Sigmoid colon (tissue), 7 donors: ENCODE measurements around the gene MRRF. TPM values are rescaled to one million over a fixed set of nuclear protein-coding genes. Genes with fewer than 3 reads are reported as not detected.
"Not testable (repeated sequence)": the region's sequence is repeated elsewhere in the genome, so short reads cannot be mapped to it uniquely, and the experiment has no call there.

Source experiments
- DNase-seq: peaks from one replicate; pipeline ENCODE4 v3.0.0-alpha.2; 2019
- H3K27ac ChIP-seq, 4 donors: fragments of 200-600 bp; sonication (generic); one replicate each; pipeline ENCODE4 v1.5.1; 2016 to 2019; ENCODE audit warnings: mild to moderate bottlenecking in 1 of 4
- H3K27me3 ChIP-seq, 3 donors: fragments of 200-600 bp; sonication (generic); one replicate each; pipeline ENCODE4 v1.5.1; 2019; ENCODE audit warnings: mild to moderate bottlenecking in 1 of 3
- H3K36me3 ChIP-seq, 4 donors: fragments of 200-600 bp; sonication (generic); one replicate each; pipeline ENCODE4 v1.5.1; 2016 to 2019
- H3K4me1 ChIP-seq, 4 donors: fragments of 200-600 bp; sonication (generic); one replicate each; pipeline ENCODE4 v1.5.1; 2017 to 2019
- H3K4me3 ChIP-seq, 4 donors: fragments of 200-600 bp; sonication (generic); one replicate each; pipeline ENCODE4 v1.5.1; 2017 to 2019; ENCODE audit warnings: mild to moderate bottlenecking in 2 of 4, moderate library complexity in 1 of 4
- H3K9me3 ChIP-seq, 4 donors: fragments of 200-600 bp in 3 of 4; sonication (generic) in 3 of 4; one replicate each; pipeline versions ENCODE4 v1.5.1 to v1.6.1; 2013 to 2019
- CTCF ChIP-seq, 4 experiments: fragments of 450-650 bp in 3 of 4; fragments of 200-600 bp in 1 of 4; IDR thresholded peaks; one replicate each; pipeline ENCODE4 v1.5.1; 2016 to 2019; ENCODE audit warnings: antibody characterized with exemption in 4 of 4, mild to moderate bottlenecking in 3 of 4, moderate library complexity in 2 of 4
- EP300 ChIP-seq, 4 donors: sonication (generic); formaldehyde crosslinking; IDR thresholded peaks; one replicate each; pipeline ENCODE4 v1.6.1; 2017; ENCODE audit warnings: antibody characterized with exemption in 4 of 4
- POLR2A ChIP-seq, 2 donors: fragments of 450-650 bp; IDR thresholded peaks; one replicate each; pipeline ENCODE4 v1.6.1; 2016; ENCODE audit warnings: antibody characterized with exemption in 2 of 2, mild to moderate bottlenecking in 2 of 2, moderate library complexity in 2 of 2
- POLR2AphosphoS5 ChIP-seq, 4 donors: sonication (generic); formaldehyde crosslinking; IDR thresholded peaks; one replicate each; pipeline ENCODE4 v1.6.1; 2017; ENCODE audit warnings: antibody characterized with exemption in 4 of 4
- WGBS, 2 donors: extraction: QIAGEN DNeasy Blood & Tissue Kit; methylation state at CpG; one replicate each; pipeline ENCODE4 v1.1.7; 2013; 5-methylcytosine and 5-hydroxymethylcytosine counted together
- intact Hi-C: fragments of 100-400 bp; cut with DNase I; formaldehyde crosslinking; loops from one replicate; pipeline ENCODE4 v1.15.1; 2023
- polyA plus RNA-seq, 3 donors: library from polyadenylated mRNA; stranded (reverse); fragments of 200-250 nt; gene quantifications; one replicate each; pipeline ENCODE4 v1.2.3, GENCODE V29; 2013
- total RNA-seq, 4 donors: library from RNA; depleted of rRNA; stranded (reverse); fragments of >200 nt; gene quantifications; one replicate each; pipeline ENCODE4 v1.1.0, GENCODE V29; 2016
- donor health status: healthy with polysubstance abuse.
- donor health status: Bipolar disorder and iron deficiency.
- donor health status: healthy.

Gene MRRF
- total and polyA plus RNA-seq, 7 donors = 29.9 to 46.7 (median 38.2) TPM

- Histone ChIP-seq H3K4me3 (no peak overlapping the region), H3K4me1 (peaks cover 0 to 35% (median 30%) of the 10 kb centered on the region in 4 donors), H3K9me3 (no peaks in the 10 kb centered on the region), H3K36me3 (peaks cover 0 to 25% (median 5%) of the 10 kb centered on the region in 4 donors), H3K27me3 (no peaks in the 10 kb centered on the region), H3K27ac (peak overlapping the region in 2 of 4 donors; percentile 33 to 36)
- intact Hi-C loops = no loop called here
- TF ChIP-seq EP300 (IDR thresholded peaks at IDR 0.05) (no peak), POLR2AphosphoS5 (IDR thresholded peaks at IDR 0.05) (no peak), POLR2A (IDR thresholded peaks at IDR 0.05) (no peak), CTCF (IDR thresholded peaks at IDR 0.05) (no peak)
- WGBS, 2 donors = 53 to 56% methylated on average over 1 of the region's 1 CpG
- no peak for DNase-seq
These were observed 60.4 kb downstream of the MRRF start for GRCh38 chr9:122325124-122325523.

GRCh38 chr9:122327175-122327574, 62.5 kb downstream of the MRRF start:
- peaks cover 0 to 25% (median 5%) of the 10 kb centered on the region in 4 donors for H3K36me3 ChIP-seq
- no peak overlapping the region for H3K4me3 ChIP-seq
- intact Hi-C loops = no loop called here
- TF ChIP-seq EP300 (IDR thresholded peaks at IDR 0.05) (no peak), CTCF (IDR thresholded peaks at IDR 0.05) (no peak), POLR2A (IDR thresholded peaks at IDR 0.05) (no peak), POLR2AphosphoS5 (IDR thresholded peaks at IDR 0.05) (no peak)
- H3K27ac ChIP-seq = no peak overlapping the region
- no peaks in the 10 kb centered on the region for H3K9me3 ChIP-seq
- no peaks in the 10 kb centered on the region for H3K27me3 ChIP-seq
- H3K4me1 ChIP-seq = peaks cover 0 to 21% (median 16%) of the 10 kb centered on the region in 4 donors
- WGBS, 2 donors = 93 to 95% methylated on average over 2 of the region's 2 CpGs
- DNase-seq = no peak

GRCh38 chr9:122329597-122329996, 64.9 kb downstream of the MRRF start:
- TF ChIP-seq POLR2A (IDR thresholded peaks at IDR 0.05) = no peak
- no peak for TF ChIP-seq POLR2AphosphoS5 (IDR thresholded peaks at IDR 0.05)
- TF ChIP-seq CTCF (IDR thresholded peaks at IDR 0.05) = no peak
- no peak for TF ChIP-seq EP300 (IDR thresholded peaks at IDR 0.05)
- WGBS, 2 donors = 82 to 90% methylated on average over 3 of the region's 3 CpGs
- intact Hi-C loops = no loop called here
- no peaks in the 10 kb centered on the region for H3K27me3 ChIP-seq
- H3K4me1 ChIP-seq = peaks cover 0 to 14% (median 13%) of the 10 kb centered on the region in 4 donors
- H3K27ac ChIP-seq = no peak overlapping the region
- H3K4me3 ChIP-seq = no peak overlapping the region
- H3K36me3 ChIP-seq = peaks cover 0 to 3% (median under 1%) of the 10 kb centered on the region in 4 donors
- no peak for DNase-seq
- no peaks in the 10 kb centered on the region for H3K9me3 ChIP-seq

- intact Hi-C loops, H3K4me1 ChIP-seq, H3K4me3 ChIP-seq, H3K36me3 ChIP-seq, H3K27ac ChIP-seq, H3K9me3 ChIP-seq, H3K27me3 ChIP-seq, DNase-seq: not testable (repeated sequence)
- 86 to 90% methylated on average over 6 of the region's 6 CpGs for WGBS, 2 donors
These were observed 65.8 kb downstream of the MRRF start for GRCh38 chr9:122330466-122330865.

GRCh38 chr9:122331523-122331927, 66.8 kb downstream of the MRRF start:
- H3K4me1 ChIP-seq = no peaks in the 10 kb centered on the region
- no peak for DNase-seq
- no peak overlapping the region for H3K27ac ChIP-seq
- intact Hi-C loops = no loop called here
- H3K27me3 ChIP-seq = no peaks in the 10 kb centered on the region
- 87 to 91% methylated on average over 3 of the region's 3 CpGs for WGBS, 2 donors
- no peak for TF ChIP-seq POLR2A (IDR thresholded peaks at IDR 0.05)
- TF ChIP-seq POLR2AphosphoS5 (IDR thresholded peaks at IDR 0.05) = no peak
- TF ChIP-seq EP300 (IDR thresholded peaks at IDR 0.05) = no peak
- TF ChIP-seq CTCF (IDR thresholded peaks at IDR 0.05) = no peak
- H3K4me3 ChIP-seq = no peak overlapping the region
- H3K36me3 ChIP-seq = peaks cover 0 to 3% (median 0%) of the 10 kb centered on the region in 4 donors
- H3K9me3 ChIP-seq = no peaks in the 10 kb centered on the region
